Coronary artery (tissue), 2 donors: ENCODE data around the gene MACROH2A1.
"Not testable (repeated sequence)": the region's sequence is repeated elsewhere in the genome, so short reads cannot be mapped to it uniquely, and the experiment has no call there.

Experiments used
- DNase-seq: peaks from one replicate; pipeline ENCODE4 v3.0.0-alpha.2; 2017; ENCODE audit warnings: low spot score
- H3K27ac ChIP-seq, 2 donors: fragments of 200-600 bp; sonication (generic); one replicate each; pipeline ENCODE4 v1.5.1; 2016 to 2019
- H3K4me3 ChIP-seq: fragments of 200-600 bp; sonication (generic); 2 replicates; pipeline ENCODE4 v1.5.1; 2016; ENCODE audit warnings: mild to moderate bottlenecking, moderate library complexity
- TF ChIP-seq, protein P1 (sequence below): fragments of 200-600 bp; sonication (generic); IDR thresholded peaks from one replicate; pipeline ENCODE4 v1.5.1; 2019; ENCODE audit warnings: antibody characterized with exemption

Gene MACROH2A1

DNA sequence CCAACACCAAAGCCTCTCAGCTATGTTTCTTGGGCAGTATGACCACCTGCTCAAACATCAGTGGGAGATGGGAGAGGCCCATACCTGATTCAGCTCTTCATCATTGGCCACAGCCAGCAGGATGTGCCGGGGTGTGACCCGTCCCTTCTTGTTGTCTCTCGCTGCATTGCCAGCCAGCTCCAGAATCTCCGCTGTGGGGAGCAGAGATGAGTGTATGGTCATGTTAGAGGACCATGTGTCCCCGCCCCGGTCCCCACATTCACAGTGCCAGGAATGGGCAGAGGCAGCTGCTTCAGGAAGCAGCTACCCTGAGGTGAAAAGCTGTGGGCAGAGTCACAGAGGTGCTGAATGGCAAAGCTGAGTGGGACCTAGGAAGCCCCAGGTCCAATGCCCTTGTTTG lies 29.1 kb downstream of the MACROH2A1 start:
- DNase-seq: no peak
- no peak overlapping the region for H3K4me3 ChIP-seq
- TF ChIP-seq, protein P1, sequence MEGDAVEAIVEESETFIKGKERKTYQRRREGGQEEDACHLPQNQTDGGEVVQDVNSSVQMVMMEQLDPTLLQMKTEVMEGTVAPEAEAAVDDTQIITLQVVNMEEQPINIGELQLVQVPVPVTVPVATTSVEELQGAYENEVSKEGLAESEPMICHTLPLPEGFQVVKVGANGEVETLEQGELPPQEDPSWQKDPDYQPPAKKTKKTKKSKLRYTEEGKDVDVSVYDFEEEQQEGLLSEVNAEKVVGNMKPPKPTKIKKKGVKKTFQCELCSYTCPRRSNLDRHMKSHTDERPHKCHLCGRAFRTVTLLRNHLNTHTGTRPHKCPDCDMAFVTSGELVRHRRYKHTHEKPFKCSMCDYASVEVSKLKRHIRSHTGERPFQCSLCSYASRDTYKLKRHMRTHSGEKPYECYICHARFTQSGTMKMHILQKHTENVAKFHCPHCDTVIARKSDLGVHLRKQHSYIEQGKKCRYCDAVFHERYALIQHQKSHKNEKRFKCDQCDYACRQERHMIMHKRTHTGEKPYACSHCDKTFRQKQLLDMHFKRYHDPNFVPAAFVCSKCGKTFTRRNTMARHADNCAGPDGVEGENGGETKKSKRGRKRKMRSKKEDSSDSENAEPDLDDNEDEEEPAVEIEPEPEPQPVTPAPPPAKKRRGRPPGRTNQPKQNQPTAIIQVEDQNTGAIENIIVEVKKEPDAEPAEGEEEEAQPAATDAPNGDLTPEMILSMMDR: no peak
- no peak overlapping the region for H3K27ac ChIP-seq

DNA sequence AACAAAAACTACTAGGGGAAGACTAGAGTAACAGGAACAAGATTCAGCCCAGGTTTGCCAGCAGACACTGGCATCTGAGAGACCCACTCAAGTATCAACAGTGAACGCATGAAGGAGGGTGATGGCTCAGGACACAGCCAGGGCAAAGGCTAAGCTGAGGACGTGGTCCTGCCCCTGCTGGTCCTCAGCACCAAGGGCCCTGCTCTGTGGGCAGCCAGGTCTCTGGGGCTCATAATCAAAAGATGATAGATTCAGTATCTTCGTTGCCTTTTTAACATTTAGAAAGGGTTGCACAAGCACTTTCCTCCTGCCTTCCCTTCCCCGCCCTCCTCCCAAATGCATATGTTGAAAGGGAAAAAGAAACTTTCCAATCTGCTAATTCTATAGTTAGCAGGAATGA lies 31.5 kb downstream of the MACROH2A1 start:
- no peak for DNase-seq
- Histone ChIP-seq H3K4me3 (no peak overlapping the region), H3K27ac (no peak overlapping the region)
- TF ChIP-seq, protein P1: no peak

DNA sequence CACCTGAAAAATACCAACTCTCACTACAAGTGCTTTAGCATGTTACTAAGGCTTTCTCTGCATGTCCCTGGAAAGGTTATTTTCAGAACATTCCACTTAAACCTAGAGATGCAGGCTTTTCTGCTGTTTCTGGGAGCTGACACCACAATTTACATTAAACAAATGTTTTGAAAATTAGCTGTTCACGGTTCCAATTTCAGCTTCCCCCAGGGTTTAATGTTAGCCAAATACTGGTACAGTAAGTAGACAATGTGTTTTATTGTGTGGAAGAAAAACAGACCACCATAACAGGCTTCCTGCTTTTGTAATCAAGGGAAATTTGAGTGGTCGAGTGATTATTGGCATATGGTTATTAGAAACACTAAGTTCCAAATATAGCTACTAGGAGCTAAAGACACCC lies 32.0 kb downstream of the MACROH2A1 start:
- TF ChIP-seq, protein P1: no peak
- Histone ChIP-seq H3K4me3 (no peak overlapping the region), H3K27ac (no peak overlapping the region)
- no peak for DNase-seq

DNA sequence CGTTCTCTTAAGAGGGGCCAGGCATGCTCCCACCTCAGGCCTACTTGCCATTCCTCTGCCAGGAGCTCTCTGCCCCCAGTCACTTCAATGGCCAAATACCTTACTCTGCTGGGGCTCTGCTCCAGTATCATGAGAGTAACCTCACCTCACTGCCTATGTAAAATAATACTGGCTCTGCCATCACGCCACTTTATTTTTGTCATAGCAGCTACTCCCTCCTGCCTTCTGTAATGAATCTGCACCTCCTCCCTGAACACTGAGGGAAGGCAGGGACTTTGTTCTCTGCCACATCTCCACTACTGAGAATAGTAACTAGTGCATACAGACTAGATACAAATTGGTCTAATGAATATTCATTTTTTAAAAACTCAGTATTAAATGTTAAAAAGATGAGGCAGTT lies 33.8 kb downstream of the MACROH2A1 start:
- no peak for DNase-seq
- Histone ChIP-seq H3K27ac (no peak overlapping the region), H3K4me3 (no peak overlapping the region)
- TF ChIP-seq, protein P1: no peak

DNA sequence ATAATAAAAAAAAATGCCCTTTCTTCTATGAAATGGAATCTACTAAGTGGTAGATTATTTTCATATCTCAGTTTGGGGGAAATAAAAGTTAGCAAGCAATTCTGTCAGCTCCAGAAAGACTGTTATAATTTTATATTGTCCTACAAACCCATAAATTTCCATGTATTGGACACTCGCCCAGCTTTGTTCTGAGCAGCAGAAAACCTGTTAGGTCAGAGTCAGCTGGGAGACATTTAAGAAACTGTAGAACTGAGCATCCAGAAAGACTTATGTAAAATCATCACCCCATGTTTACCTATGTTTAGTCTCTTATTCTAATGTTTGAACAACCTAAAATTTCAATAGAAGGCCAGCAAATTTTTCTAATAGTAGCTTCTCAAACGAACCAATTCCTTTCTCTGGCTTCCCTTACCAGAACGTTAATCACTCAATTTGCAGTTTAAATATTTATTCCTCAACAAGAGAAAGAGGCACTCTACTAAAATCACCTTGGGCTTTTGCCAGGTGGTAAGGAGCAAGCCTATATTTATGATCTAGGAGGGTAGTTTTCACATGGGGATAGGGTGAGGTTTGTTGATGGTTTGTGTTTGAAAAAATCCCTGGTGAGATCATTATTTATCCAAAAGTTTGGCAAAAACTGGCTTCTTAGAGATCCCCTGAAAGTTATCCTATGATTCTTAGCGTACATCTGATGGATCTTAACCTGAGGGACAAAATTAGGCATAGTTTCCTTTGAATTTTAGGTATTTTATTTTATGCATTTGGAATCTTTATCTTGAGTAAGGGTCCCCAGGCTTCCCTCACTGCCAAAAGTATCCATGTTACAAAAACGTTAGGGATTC lies 34.4 kb downstream of the MACROH2A1 start:
- Histone ChIP-seq H3K27ac (no peak overlapping the region), H3K4me3 (no peak overlapping the region)
- TF ChIP-seq, protein P1: no peak
- no peak for DNase-seq

DNA sequence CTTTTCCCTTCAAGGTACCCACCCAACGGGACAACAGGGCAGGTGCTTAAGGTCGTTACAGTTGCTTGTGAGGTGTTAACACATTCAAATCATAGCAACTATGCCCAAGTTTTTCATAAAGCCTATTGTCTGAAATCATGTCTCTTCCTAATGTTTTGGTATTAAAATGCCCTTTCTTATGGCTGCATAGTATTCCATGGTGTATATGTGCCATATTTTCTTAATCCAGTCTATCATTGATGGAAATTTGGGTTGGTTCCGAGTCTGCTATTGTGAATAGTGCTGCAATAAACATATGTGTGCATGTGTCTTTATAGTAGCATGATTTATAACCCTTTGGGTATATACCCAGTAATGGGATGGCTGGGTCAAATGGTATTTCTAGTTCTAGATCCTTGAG lies 35.7 kb downstream of the MACROH2A1 start:
- H3K4me3 ChIP-seq, DNase-seq, H3K27ac ChIP-seq: not testable (repeated sequence)

DNA sequence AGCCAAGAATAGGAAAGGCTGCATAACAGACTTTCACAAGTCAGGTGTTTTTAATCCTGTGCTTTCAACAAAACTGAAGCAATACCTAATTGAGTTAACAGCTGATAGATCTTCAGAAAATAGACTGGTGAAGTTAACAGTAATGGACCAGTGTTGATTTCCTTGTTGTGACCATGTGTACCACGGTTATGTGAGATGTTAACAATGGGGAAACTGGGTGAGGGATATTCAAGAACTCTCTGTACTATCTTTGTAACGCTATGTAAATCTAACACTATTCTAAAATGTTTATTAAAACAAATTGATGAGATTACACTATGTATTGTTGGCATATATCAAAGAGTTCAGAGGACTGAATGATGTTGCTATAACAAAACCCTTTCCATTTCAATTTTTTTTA lies 36.9 kb downstream of the MACROH2A1 start:
- Histone ChIP-seq H3K4me3 (no peak overlapping the region), H3K27ac (no peak overlapping the region)
- TF ChIP-seq, protein P1: no peak
- no peak for DNase-seq
